Activated naive CD4-positive, alpha-beta T cell treated with anti-CD3 and anti-CD28 coated beads for 36 hours (primary cell): ENCODE data around the gene RIMBP3B. TPM values are rescaled to one million over a fixed set of nuclear protein-coding genes. Genes with fewer than 3 reads are reported as not detected.
"Not testable (repeated sequence)": the region's sequence is repeated elsewhere in the genome, so short reads cannot be mapped to it uniquely, and the experiment has no call there.

Experiments
- CTCF ChIA-PET: fragments of 350-600 bp; sonication (Branson Sonifier 250); formaldehyde crosslinking; loops from one replicate; lab custom pipeline; 2021; ENCODE audit warnings: antibody characterized with exemption; lab: Charles Lee
- DNase-seq: peaks from one replicate; pipeline ENCODE4 v3.0.0-alpha.2; 2020
- H3K27ac Mint-ChIP-seq: one replicate; pipeline ENCODE4 v1.8.0; 2021; ENCODE audit warnings: mild to moderate bottlenecking, mixed read lengths
- H3K27me3 Mint-ChIP-seq: one replicate; pipeline ENCODE4 v1.8.0; 2021; ENCODE audit warnings: low read depth, mixed read lengths
- H3K36me3 Mint-ChIP-seq: one replicate; pipeline ENCODE4 v1.8.0; 2021; ENCODE audit warnings: low read depth, mixed read lengths
- H3K4me1 Mint-ChIP-seq: one replicate; pipeline ENCODE4 v1.8.0; 2021; ENCODE audit warnings: low read depth, mixed read lengths
- H3K4me3 Mint-ChIP-seq: one replicate; pipeline ENCODE4 v1.8.0; 2021; ENCODE audit warnings: mild to moderate bottlenecking, moderate library complexity, mixed read lengths
- H3K9me3 Mint-ChIP-seq: one replicate; pipeline ENCODE4 v1.8.0; 2021; ENCODE audit warnings: mixed read lengths
- intact Hi-C: fragments of 100-400 bp; cut with micrococcal nuclease; formaldehyde crosslinking; loops from one replicate; pipeline ENCODE4 v1.15.1; 2023
- total RNA-seq, 2 experiments: library from RNA; stranded (reverse); gene quantifications; one replicate each; pipeline ENCODE4 v1.2.3, GENCODE V29; 2021

Gene RIMBP3B
- total RNA-seq, 2 experiments from 2014 or later, result 0.24 TPM; not detected in 1

DNA sequence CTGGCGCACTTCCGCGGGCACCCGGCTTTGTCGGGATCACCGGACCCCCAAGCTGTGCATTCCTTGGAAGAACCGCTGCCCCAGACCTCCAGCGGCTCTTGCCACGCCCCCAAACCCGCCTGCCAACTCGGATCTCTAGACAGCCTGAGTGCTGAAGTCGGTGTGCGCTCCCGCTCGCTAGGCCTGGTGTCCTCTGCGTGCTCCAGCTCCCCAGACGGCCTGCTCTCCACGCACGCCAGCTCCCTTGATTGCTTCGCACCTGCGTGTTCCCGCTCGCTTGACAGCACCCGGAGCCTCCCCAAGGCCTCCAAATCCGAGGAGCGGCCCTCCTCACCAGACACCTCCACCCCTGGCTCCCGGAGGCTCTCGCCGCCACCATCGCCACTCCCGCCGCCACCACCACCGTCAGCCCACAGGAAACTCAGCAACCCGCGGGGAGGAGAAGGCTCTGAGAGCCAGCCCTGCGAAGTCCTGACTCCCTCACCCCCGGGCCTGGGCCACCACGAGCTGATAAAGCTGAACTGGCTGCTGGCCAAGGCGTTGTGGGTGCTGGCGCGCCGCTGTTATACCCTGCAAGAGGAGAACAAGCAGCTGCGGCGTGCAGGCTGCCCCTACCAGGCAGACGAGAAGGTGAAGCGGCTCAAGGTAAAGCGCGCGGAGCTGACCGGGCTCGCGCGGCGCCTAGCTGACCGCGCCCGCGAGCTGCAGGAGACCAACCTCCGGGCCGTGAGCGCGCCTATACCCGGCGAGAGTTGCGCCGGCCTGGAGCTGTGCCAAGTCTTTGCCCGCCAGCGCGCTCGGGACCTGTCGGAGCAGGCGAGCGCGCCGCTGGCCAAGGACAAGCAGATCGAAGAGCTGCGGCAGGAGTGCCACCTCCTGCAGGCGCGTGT, 1.2 kb downstream of the RIMBP3B start:
- H3K27ac Mint-ChIP-seq, H3K36me3 Mint-ChIP-seq, H3K9me3 Mint-ChIP-seq, H3K4me3 Mint-ChIP-seq, H3K4me1 Mint-ChIP-seq, intact Hi-C loops, CTCF ChIA-PET, H3K27me3 Mint-ChIP-seq, DNase-seq: not testable (repeated sequence)

DNA sequence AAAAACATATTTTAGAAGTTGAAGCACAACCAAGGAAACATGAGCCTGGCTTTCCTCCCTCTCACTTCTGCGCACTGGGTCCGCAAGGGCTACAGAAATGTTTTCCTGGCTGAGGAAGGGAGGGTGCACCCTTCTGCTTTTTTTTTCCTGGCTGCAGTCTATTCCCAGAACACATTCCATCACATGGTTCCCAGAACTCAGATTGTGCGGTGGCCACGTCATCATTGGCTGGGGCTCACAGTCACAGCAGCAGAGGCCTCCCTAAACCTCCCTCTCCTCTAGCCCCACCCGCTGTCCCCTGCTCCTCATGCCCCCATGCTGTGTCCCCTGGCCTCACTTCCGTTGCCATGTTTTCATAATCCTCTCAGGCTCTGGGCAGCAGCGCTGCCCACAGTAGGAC, 5.9 kb downstream of the RIMBP3B start:
- H3K4me3 Mint-ChIP-seq, DNase-seq, H3K9me3 Mint-ChIP-seq, H3K36me3 Mint-ChIP-seq, H3K4me1 Mint-ChIP-seq, H3K27ac Mint-ChIP-seq, H3K27me3 Mint-ChIP-seq, CTCF ChIA-PET, intact Hi-C loops: not testable (repeated sequence)

DNA sequence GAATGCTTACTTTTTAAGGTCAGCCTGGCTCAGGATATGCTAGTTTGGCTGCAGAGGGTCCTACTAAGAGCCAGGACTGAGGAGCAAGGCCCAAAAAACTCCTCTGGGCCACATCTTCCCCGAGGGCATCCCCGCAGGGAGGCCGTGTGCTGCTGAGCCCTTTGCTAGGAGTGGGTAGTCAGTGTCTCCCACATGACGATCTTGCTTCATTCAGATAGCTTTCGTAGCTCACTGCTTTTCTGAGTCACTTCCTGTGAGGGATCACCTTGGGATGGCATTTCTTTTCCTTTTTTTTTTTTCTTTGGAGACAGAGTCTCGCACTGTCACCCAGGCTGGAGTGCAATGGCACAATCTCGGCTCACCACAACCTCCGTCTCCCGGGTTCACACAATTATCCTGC, 6.5 kb downstream of the RIMBP3B start:
- CTCF ChIA-PET, H3K36me3 Mint-ChIP-seq, DNase-seq, H3K27me3 Mint-ChIP-seq, H3K27ac Mint-ChIP-seq, H3K9me3 Mint-ChIP-seq, H3K4me3 Mint-ChIP-seq, H3K4me1 Mint-ChIP-seq, intact Hi-C loops: not testable (repeated sequence)

DNA sequence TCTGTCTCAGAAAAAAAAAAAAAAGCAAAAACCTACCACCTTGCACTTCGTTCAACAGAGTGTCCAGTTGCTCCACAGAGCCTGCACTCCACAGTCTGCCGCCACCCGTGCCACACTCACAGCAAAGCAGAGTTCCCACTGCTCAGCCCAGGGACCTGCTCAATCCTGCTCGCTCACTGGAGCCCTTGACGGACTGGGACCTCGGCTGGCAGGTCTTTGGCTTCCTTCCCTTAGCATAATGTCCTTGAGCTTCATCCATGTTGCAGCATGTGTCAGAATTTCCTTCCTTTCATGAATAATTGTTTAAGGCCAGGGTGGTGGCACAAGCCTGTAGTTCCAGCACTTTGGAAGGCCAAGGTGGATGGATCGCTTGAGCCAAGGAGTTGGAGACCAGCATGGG, 11.1 kb downstream of the RIMBP3B start:
- H3K4me3 Mint-ChIP-seq, H3K4me1 Mint-ChIP-seq, CTCF ChIA-PET, H3K27me3 Mint-ChIP-seq, DNase-seq, intact Hi-C loops, H3K36me3 Mint-ChIP-seq, H3K27ac Mint-ChIP-seq, H3K9me3 Mint-ChIP-seq: not testable (repeated sequence)

DNA sequence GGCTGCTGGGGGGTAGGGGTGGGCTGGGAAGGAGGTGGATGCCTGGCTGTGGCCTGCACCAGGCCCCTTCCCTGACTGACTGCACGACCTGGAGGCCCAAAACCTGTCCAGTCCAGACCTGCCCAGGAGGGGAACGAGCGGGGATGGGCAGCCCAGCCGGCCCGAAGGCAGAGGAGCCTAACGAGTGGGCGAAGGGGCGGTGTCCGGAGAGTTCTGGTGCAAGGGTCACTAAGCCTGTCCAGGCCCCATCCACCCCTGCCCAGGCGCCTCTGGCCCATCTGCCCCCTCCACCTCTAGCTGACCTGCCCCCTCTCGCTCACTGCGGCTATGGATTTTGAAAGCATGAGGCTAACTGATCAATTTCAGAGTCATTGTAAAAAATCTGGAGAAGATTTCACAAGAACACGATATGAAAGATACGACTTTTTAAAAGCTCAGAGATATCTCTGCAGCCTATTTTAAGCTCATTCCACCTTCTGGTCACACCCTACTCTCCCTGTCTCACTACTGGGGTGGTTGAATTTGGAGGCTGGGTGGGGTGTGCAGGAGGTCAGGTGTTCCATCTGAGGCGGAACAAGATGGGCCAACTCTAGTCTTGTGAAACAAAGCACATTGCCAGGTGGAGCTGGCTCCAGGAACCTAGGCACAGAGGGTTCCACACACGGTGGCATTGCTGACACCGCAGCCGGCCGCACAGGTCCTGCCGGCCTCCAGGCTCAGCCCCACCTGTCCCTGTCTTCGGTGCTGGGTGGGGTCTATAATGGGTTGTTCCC, 17.8 kb downstream of the RIMBP3B start:
- CTCF ChIA-PET, H3K9me3 Mint-ChIP-seq, DNase-seq, H3K27ac Mint-ChIP-seq, H3K36me3 Mint-ChIP-seq, H3K27me3 Mint-ChIP-seq, H3K4me1 Mint-ChIP-seq, intact Hi-C loops, H3K4me3 Mint-ChIP-seq: not testable (repeated sequence)

DNA sequence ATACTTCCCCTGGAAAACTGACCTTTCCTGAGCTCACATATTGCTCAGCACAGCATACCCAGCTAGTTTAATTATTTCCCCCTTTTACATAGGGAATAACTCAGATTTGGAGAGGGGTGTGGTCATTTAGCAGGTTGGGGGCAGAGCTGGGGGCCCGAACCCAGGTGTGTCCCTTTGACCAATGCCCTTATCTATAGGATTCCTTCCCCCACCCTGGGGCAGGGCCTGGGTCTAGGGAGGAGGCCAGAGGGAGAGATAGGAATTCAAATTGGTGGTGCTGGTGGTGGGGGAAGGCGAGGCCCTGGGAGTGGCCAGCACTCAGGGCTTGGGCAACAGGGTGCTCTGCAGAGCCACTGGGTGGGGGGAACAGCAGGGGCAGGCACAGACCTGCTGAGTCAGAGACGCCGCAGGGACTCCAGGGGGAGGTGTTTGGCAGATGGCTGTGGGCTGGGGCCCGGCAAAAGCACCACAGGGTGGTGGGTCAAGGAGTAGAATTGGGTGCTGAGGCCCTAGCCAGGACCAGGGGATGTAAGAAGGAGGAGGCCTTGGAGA, 19.3 kb downstream of the RIMBP3B start:
- DNase-seq, H3K4me1 Mint-ChIP-seq, CTCF ChIA-PET, H3K36me3 Mint-ChIP-seq, H3K9me3 Mint-ChIP-seq, H3K27me3 Mint-ChIP-seq, intact Hi-C loops, H3K4me3 Mint-ChIP-seq, H3K27ac Mint-ChIP-seq: not testable (repeated sequence)

DNA sequence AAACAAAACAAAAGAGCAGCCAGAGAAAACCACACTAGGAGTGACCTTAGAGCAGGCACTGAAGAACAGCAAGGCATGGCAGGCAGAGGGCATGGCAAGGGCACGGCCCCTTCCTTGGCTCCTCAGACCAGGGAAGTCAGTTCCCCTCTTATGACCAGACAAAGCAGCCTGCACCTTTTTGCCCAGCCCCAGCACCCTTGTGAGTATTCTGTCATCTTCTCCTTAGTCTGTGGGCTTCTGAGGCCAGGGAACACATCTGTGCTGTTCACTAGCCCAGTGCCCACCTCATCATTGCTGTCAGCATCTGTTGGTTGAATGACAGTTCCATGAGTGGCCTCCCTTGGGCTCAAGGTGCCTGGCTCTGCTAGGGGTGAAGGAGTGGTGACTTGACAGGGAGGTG, 23.6 kb downstream of the RIMBP3B start:
- H3K9me3 Mint-ChIP-seq, intact Hi-C loops, H3K4me1 Mint-ChIP-seq, H3K27ac Mint-ChIP-seq, CTCF ChIA-PET, H3K36me3 Mint-ChIP-seq, H3K27me3 Mint-ChIP-seq, H3K4me3 Mint-ChIP-seq, DNase-seq: not testable (repeated sequence)

DNA sequence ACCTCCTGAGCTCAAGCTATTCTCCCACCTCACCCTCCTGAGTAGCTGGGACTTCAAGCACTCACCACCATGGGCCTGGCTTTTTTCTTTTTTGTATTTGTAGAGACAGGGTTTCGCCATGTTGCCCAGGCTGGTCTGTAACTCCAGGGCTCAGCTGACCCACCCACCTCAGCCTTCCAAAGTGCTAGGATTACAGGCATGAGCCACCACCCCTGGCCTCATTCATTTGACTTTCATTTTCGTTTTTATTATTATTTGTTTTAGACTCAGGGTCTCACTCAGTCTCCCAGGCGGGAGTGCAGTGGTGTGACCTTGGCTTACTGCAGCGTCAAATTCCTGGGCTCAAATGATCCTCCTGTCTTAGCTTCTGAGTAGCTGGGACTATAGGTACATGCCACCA, 24.2 kb downstream of the RIMBP3B start:
- H3K9me3 Mint-ChIP-seq, intact Hi-C loops: not testable (repeated sequence)

DNA sequence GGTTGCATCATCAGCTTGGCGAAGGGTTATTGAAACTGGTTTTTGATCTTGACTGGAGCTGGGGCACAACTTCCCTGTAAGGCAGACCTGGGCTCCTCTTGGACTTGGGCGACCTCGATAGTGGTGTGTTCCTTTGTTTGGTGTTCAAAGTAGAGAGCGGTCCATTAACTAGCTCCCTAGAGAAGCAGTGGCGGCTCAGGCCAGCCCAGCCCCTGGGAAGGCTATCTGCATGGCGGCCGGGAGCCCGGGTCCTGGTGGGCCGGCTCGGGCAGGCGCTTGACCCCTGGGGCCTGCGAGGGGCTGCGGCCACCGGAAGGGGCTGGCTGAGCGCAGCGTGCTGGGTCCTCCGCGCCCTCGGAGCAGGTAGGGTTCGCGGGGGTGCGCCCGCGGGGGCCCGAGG, 32.8 kb downstream of the RIMBP3B start:
- H3K9me3 Mint-ChIP-seq, H3K36me3 Mint-ChIP-seq, H3K27ac Mint-ChIP-seq, H3K4me1 Mint-ChIP-seq, CTCF ChIA-PET, intact Hi-C loops, H3K4me3 Mint-ChIP-seq, H3K27me3 Mint-ChIP-seq, DNase-seq: not testable (repeated sequence)

More for the DNA sequence above, 24.2 kb downstream of the RIMBP3B start:
- CTCF ChIA-PET, H3K4me3 Mint-ChIP-seq, H3K27ac Mint-ChIP-seq, H3K36me3 Mint-ChIP-seq, H3K27me3 Mint-ChIP-seq, H3K4me1 Mint-ChIP-seq, DNase-seq: not testable (repeated sequence)

DNA sequence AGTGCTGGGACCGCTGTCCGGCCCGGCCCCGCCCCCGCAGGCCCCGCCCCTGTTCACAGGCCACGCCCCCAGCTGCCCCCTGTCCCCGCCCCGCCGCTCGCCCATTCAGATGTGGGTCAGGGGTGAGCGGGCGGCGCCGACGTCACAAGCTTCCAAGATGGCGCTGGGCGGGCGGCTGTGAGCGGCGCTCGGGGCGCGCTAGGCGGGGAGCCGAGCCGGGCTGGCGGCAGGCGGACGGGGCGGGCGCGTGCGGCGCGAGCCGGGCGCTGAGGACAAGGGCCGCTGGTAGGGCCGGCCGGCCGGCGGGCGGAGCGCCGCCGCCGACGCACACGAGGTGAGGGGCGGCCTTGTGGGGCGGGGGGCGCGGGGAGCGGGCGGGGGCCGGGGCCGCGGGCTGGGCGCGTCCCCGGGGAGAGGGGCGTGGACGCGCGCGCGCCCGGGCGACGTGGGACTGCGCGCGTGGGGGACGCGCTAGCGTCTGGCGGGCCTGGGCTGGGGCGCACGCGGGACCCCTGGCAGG, 33.7 kb downstream of the RIMBP3B start, which contains the start of gene HIC2:
Gene HIC2 (plus strand): TSS at position 145 of the 520 bp plus-strand sequence. CDS start 25,461 bp downstream, outside the sequence.
- H3K36me3 Mint-ChIP-seq, DNase-seq, CTCF ChIA-PET, H3K27me3 Mint-ChIP-seq, intact Hi-C loops, H3K27ac Mint-ChIP-seq, H3K4me1 Mint-ChIP-seq, H3K9me3 Mint-ChIP-seq: not testable (repeated sequence)
- peak within 1 kb of the TSS; percentile 47 for H3K4me3 Mint-ChIP-seq

DNA sequence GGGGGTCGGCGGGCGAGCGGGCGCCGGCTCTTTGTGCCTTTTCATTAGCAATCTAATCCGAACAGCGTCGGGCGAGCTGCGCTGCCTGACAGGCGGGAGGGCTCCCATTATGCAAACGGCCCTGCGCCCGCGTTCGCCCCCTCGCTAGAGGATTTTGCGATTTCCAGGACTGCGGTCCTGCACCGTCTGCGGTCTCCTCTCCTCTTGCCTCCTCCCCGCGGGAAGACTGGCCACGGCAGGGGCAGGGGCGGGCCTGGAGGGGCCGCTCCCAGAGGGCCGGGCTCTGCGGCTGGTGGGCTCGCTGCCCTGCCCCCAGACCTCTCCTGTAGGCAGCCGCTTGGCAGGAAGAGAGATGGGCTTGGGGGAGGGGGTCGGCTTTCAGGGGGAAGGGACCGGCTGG, 34.3 kb downstream of the RIMBP3B start:
- not testable (repeated sequence) for H3K27me3 Mint-ChIP-seq

DNA sequence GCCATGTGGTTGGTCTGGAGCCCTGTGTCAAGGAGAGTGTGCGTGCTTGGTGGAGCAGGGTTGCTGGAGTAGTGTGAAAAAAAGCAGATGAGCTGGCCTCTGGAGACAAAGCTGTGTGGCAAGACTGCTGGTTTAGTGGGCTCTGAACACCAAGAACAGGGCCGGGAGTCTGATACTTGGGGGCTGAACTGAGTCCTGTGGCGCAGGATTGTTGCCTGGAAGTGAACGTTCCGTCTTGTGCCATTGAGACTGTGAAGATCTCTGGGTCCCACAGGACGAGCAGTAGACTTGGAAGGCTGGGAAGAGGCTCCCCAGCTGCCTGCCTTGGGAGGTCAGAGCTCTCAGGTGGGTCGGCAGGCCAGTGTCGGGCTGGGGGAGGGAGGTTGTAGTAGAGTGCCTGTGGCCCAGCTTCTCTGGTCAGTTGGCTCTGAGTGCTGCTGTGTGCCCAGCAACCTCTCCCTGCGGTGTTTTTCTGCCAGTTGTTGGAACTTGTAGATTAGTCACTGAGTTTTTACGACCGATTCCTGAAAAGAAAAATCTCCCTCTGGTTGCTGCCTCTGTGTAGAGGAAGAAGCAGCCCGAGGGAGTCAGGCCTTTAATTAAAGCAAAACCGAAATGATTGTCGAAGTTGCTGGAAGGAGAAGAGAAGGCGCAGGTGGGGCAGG, 35.6 kb downstream of the RIMBP3B start:
- CTCF ChIA-PET, H3K27ac Mint-ChIP-seq, DNase-seq, intact Hi-C loops, H3K27me3 Mint-ChIP-seq, H3K36me3 Mint-ChIP-seq, H3K4me3 Mint-ChIP-seq, H3K4me1 Mint-ChIP-seq, H3K9me3 Mint-ChIP-seq: not testable (repeated sequence)

More for the DNA sequence above, 34.3 kb downstream of the RIMBP3B start:
- H3K36me3 Mint-ChIP-seq, H3K9me3 Mint-ChIP-seq, CTCF ChIA-PET, intact Hi-C loops, H3K4me1 Mint-ChIP-seq, H3K27ac Mint-ChIP-seq: not testable (repeated sequence)
- DNase-seq, result peak; percentile 25
- peak overlapping the region; percentile 47 for H3K4me3 Mint-ChIP-seq
